Lower leg skin (tissue), 4 donors: Measurements from ENCODE around the gene PHLDA1. TPM values are rescaled to one million over a fixed set of nuclear protein-coding genes. Genes with fewer than 3 reads are reported as not detected.
"Not testable (repeated sequence)": the region's sequence is repeated elsewhere in the genome, so short reads cannot be mapped to it uniquely, and the experiment has no call there.

Experiments used
- DNase-seq, 2 donors: peaks; one replicate each; pipeline ENCODE4 v3.0.0-alpha.2; 2019; ENCODE audit warnings: low spot score in 2 of 2
- H3K4me3 ChIP-seq: fragments of 200-600 bp; sonication (generic); 2 replicates; pipeline ENCODE4 v1.5.1; 2017; ENCODE audit warnings: mild to moderate bottlenecking, low read depth; ENCODE audit not compliant: poor library complexity, severe bottlenecking
- CTCF ChIP-seq, 3 donors: fragments of 450-650 bp; IDR thresholded peaks; one replicate each; pipeline ENCODE4 v1.5.1; 2016; ENCODE audit warnings: antibody characterized with exemption in 3 of 3, mild to moderate bottlenecking in 3 of 3, moderate library complexity in 2 of 3
- POLR2A ChIP-seq, 2 donors: fragments of 450-650 bp; IDR thresholded peaks; one replicate each; pipeline ENCODE4 v1.6.1; 2016 to 2017; ENCODE audit warnings: antibody characterized with exemption in 2 of 2, mild to moderate bottlenecking in 1 of 2, moderate library complexity in 1 of 2
- WGBS, 2 donors: methylation state at CpG; one replicate each; pipeline ENCODE4 v1.1.5; 2018; 5-methylcytosine and 5-hydroxymethylcytosine counted together
- intact Hi-C: fragments of 100-400 bp; cut with DNase I; formaldehyde crosslinking; loops from one replicate; pipeline ENCODE4 v1.15.0; 2023; ENCODE audit warnings: low total_unique reads
- total RNA-seq, 4 donors: library from RNA; depleted of rRNA; stranded (reverse); fragments of >200 nt; gene quantifications; one replicate each; pipeline ENCODE4 v1.1.0, GENCODE V29; 2016

PHLDA1 gene
- total RNA-seq, 4 donors from 2014 or later = 11.1 to 39.9 (median 19.6) TPM

GRCh38 chr12:75996861-75997447 lies 34.6 kb downstream of the PHLDA1 start:
- no peak for TF ChIP-seq POLR2A (IDR thresholded peaks at IDR 0.05)
- no peak for TF ChIP-seq CTCF (IDR thresholded peaks at IDR 0.05)
- intact Hi-C loops = no loop called here
- no peak overlapping the region for H3K4me3 ChIP-seq
- no peak for DNase-seq
- WGBS, 2 donors = 26 to 30% methylated on average over 1 of the region's 1 CpG

DNA sequence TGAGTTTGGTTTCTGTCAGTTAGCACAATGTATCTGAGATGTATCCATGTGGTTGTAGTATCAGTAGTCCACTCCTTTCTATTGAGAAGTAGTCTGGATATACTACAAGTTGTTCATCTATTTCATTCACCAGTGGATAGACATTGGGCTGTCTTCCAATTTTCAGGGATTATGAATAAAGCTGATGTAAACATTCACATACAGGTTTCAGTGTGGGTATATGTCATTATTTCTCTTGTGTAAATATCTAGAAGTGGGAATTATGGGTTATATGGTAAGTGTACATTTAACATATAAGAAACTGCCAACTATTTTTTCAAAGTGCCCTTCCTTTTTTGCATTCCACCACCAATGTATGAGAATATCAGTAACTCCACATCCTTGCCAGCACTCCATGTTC lies 35.9 kb downstream of the PHLDA1 start:
- no peak overlapping the region for H3K4me3 ChIP-seq
- intact Hi-C loops = no loop called here
- TF ChIP-seq CTCF (IDR thresholded peaks at IDR 0.05) = no peak
- TF ChIP-seq POLR2A (IDR thresholded peaks at IDR 0.05) = no peak
- DNase-seq = no peak

GRCh38 chr12:75994069-75994740 lies 37.4 kb downstream of the PHLDA1 start:
- H3K4me3 ChIP-seq = no peak overlapping the region
- intact Hi-C loops = no loop called here
- WGBS, 2 donors = 66 to 85% methylated on average over 4 of the region's 4 CpGs
- TF ChIP-seq POLR2A (IDR thresholded peaks at IDR 0.05) (no peak), CTCF (IDR thresholded peaks at IDR 0.05) (no peak)
- DNase-seq = no peak

GRCh38 chr12:75991753-75992152 lies 39.8 kb downstream of the PHLDA1 start:
- no peak overlapping the region for H3K4me3 ChIP-seq
- intact Hi-C loops = no loop called here
- no peak for DNase-seq
- WGBS, 2 donors = 77 to 90% methylated on average over 5 of the region's 5 CpGs
- no peak for TF ChIP-seq CTCF (IDR thresholded peaks at IDR 0.05)
- TF ChIP-seq POLR2A (IDR thresholded peaks at IDR 0.05) = no peak

GRCh38 chr12:75990189-75990912 lies 41.2 kb downstream of the PHLDA1 start:
- 89 to 91% methylated on average over 4 of the region's 4 CpGs for WGBS, 2 donors
- intact Hi-C loops = no loop called here
- no peak for TF ChIP-seq CTCF (IDR thresholded peaks at IDR 0.05)
- no peak for TF ChIP-seq POLR2A (IDR thresholded peaks at IDR 0.05)
- no peak overlapping the region for H3K4me3 ChIP-seq
- no peak for DNase-seq

- DNase-seq = not testable (repeated sequence)
- 94 to 100% methylated on average over 1 of the region's 1 CpG for WGBS, 2 donors
- intact Hi-C loops = loop anchor here (10.0 kb wide), 1 partner anchor 1177 kb away; no protein-coding TSS in a partner anchor
Measured at GRCh38 chr12:75987709-75988108, 43.9 kb downstream of the PHLDA1 start.

More at GRCh38 chr12:75987709-75988108, 43.9 kb downstream of the PHLDA1 start:
- not testable (repeated sequence) for H3K4me3 ChIP-seq
